PC-3 (cell line): ENCODE measurements around the gene WDR7. TPM values are rescaled to one million over a fixed set of nuclear protein-coding genes. Genes with fewer than 3 reads are reported as not detected.

Experiments used
- ATAC-seq: fragments of 200-7000 bp; cut with Tn5 transposase; 2 replicates; pipeline ENCODE4 v1.9.1; 2020; ENCODE audit warnings: mild to moderate bottlenecking, moderate library complexity
- BruUV-seq: library from RNA; stranded (reverse); fragments of 400-500 nt; replicated peaks from 2 replicates; lab custom pipeline; 2021; lab: Mats Ljungman, UMichigan
- CTCF ChIA-PET: fragments of 300-600 bp; sonication (Branson Sonifier 250); formaldehyde crosslinking; loops from one replicate; lab custom pipeline; 2022; ENCODE audit warnings: antibody characterized with exemption; lab: Charles Lee
- POLR2A ChIA-PET: fragments of 300-600 bp; sonication (Branson Sonifier 250); formaldehyde crosslinking; loops from one replicate; lab custom pipeline; 2022; ENCODE audit warnings: antibody characterized with exemption; ENCODE audit not compliant: unreplicated experiment; lab: Charles Lee
- DNase-seq: peaks from one replicate; pipeline ENCODE4 v3.0.0-alpha.2; 2015
- H2AFZ ChIP-seq: fragments of 300-600 bp; sonication (generic); 2 replicates; pipeline ENCODE4 v1.6.0; 2016; ENCODE audit warnings: antibody characterized with exemption, low read length
- H3F3A ChIP-seq: fragments of 300-600 bp; sonication (generic); one replicate; pipeline ENCODE4 v1.6.0; 2017; ENCODE audit warnings: antibody characterized with exemption, low read length, control low read depth, mild to moderate bottlenecking; ENCODE audit not compliant: unreplicated experiment
- H3K27ac ChIP-seq: fragments of 300-600 bp; sonication (generic); 2 replicates; pipeline ENCODE4 v1.5.1; 2016; ENCODE audit warnings: mild to moderate bottlenecking, low read length
- H3K27me3 ChIP-seq: fragments of 300-600 bp; sonication (generic); 2 replicates; pipeline ENCODE4 v1.6.1; 2016; ENCODE audit warnings: low read length, mixed read lengths
- H3K36me3 ChIP-seq: fragments of 300-600 bp; sonication (generic); 2 replicates; pipeline ENCODE4 v1.6.1; 2016; ENCODE audit warnings: low read depth, mixed run types, low read length, mixed read lengths
- H3K4me1 ChIP-seq: fragments of 300-600 bp; sonication (generic); 2 replicates; pipeline ENCODE4 v1.5.1; 2016; ENCODE audit warnings: low read length; ENCODE audit not compliant: insufficient read depth
- H3K4me2 ChIP-seq: fragments of 300-600 bp; sonication (generic); 2 replicates; pipeline ENCODE4 v1.6.0; 2016; ENCODE audit warnings: low read length
- H3K4me3 ChIP-seq: fragments of 300-600 bp; sonication (generic); 2 replicates; pipeline ENCODE4 v1.5.1; 2016; ENCODE audit warnings: mild to moderate bottlenecking, low read length, mixed read lengths
- H3K79me2 ChIP-seq: fragments of 300-600 bp; sonication (generic); 2 replicates; pipeline ENCODE4 v1.6.1; 2017; ENCODE audit warnings: low read length, mixed read lengths
- H3K9ac ChIP-seq: fragments of 300-600 bp; sonication (generic); 2 replicates; pipeline ENCODE4 v1.6.0; 2016; ENCODE audit warnings: mild to moderate bottlenecking, low read length
- H3K9me2 ChIP-seq: fragments of 300-600 bp; sonication (generic); replicated peaks from 2 replicates; pipeline ENCODE4 v1.6.1; 2016; ENCODE audit warnings: mixed run types, low read length, mixed read lengths
- H3K9me3 ChIP-seq: fragments of 300-600 bp; sonication (generic); 2 replicates; pipeline ENCODE4 v1.6.1; 2016; ENCODE audit warnings: low read length, mixed read lengths
- H4K20me1 ChIP-seq: fragments of 300-600 bp; sonication (generic); 2 replicates; pipeline ENCODE4 v1.6.1; 2016; ENCODE audit warnings: low read length, mixed read lengths
- CTCF ChIP-seq: fragments of 300-600 bp; sonication (generic); conservative IDR thresholded peaks from 2 replicates; pipeline ENCODE4 v1.5.1; 2017; ENCODE audit warnings: antibody characterized with exemption, low read depth, mild to moderate bottlenecking, low read length
- EZH2 ChIP-seq: fragments of 300-600 bp; sonication (generic); IDR thresholded peaks from one replicate; pipeline ENCODE4 v1.6.1; 2017; ENCODE audit warnings: antibody characterized with exemption, mild to moderate bottlenecking, low read length; ENCODE audit not compliant: unreplicated experiment
- EZH2phosphoT487 ChIP-seq: fragments of 300-600 bp; sonication (generic); IDR thresholded peaks from 2 replicates; pipeline ENCODE4 v1.6.1; 2018; ENCODE audit warnings: mild to moderate bottlenecking, antibody characterized with exemption, low read length, borderline replicate concordance
- intact Hi-C: fragments of 100-400 bp; cut with micrococcal nuclease; formaldehyde crosslinking; loops from 2 replicates; pipeline ENCODE4 v1.9.0; 2023
- total RNA-seq: library from RNA; depleted of rRNA; stranded (reverse); fragments of >200 nt; gene quantifications from 2 replicates; pipeline ENCODE4 v1.2.3, GENCODE V29; 2014

Gene WDR7
- total RNA-seq, 1 experiment from 2014 or later, result 16.0 TPM

- Histone ChIP-seq H3K79me2 (no peaks in the 10 kb centered on the region), H4K20me1 (no peaks in the 10 kb centered on the region), H3K4me1 (peaks cover 8% of the 10 kb centered on the region), H3K9me2 (no peaks in the 10 kb centered on the region), H3K36me3 (no peaks in the 10 kb centered on the region), H3K9me3 (no peaks in the 10 kb centered on the region), H3K4me2 (no peak overlapping the region), H3K27me3 (no peaks in the 10 kb centered on the region), H3K9ac (no peak overlapping the region), H3K27ac (no peak overlapping the region), H3F3A (no peaks in the 10 kb centered on the region), H3K4me3 (no peak overlapping the region), H2AFZ (no peak overlapping the region)
- no TSS peak for BruUV-seq
- ATAC-seq (no peak), DNase-seq (no peak)
- intact Hi-C loops, result loop anchor here (10.0 kb wide), 2 partner anchors 139 to 229 kb away; no protein-coding TSS in a partner anchor
- ChIA-PET CTCF (no interaction called here), POLR2A (no interaction called here)
- no peak for TF ChIP-seq EZH2
- TF ChIP-seq EZH2phosphoT487, result no peak
- TF ChIP-seq CTCF, result no peak
Measured at GRCh38 chr18:57003342-57003741, 352.2 kb downstream of the WDR7 start.

GRCh38 chr18:57004366-57005121 is 353.4 kb downstream of the WDR7 start:
- Histone ChIP-seq H3K79me2 (no peaks in the 10 kb centered on the region), H3K9me3 (no peaks in the 10 kb centered on the region), H3K9ac (no peak overlapping the region), H3K36me3 (no peaks in the 10 kb centered on the region), H3K4me3 (no peak overlapping the region), H3K27me3 (no peaks in the 10 kb centered on the region), H4K20me1 (no peaks in the 10 kb centered on the region), H3K9me2 (no peaks in the 10 kb centered on the region), H3K4me1 (peaks cover 8% of the 10 kb centered on the region), H3K4me2 (peak overlapping the region; percentile 6; the same call in 1 of the 2 replicates), H3F3A (no peaks in the 10 kb centered on the region), H2AFZ (no peak overlapping the region), H3K27ac (no peak overlapping the region)
- DNase-seq (peak; percentile 56), ATAC-seq (peak; percentile 93)
- BruUV-seq, result no TSS peak
- ChIA-PET CTCF (no interaction called here), POLR2A (no interaction called here)
- intact Hi-C loops, result loop anchor here (10.0 kb wide), 2 partner anchors 140 to 230 kb away; no protein-coding TSS in a partner anchor
- no peak for TF ChIP-seq EZH2phosphoT487
- TF ChIP-seq CTCF, result no peak
- TF ChIP-seq EZH2, result no peak
